Astrocyte of the cerebellum (primary cell): Measurements from ENCODE around the gene PLAAT1.

ENCODE experiments used
- DNase-seq: peaks from one replicate; pipeline ENCODE4 v3.0.0-alpha.2; 2011; ENCODE audit warnings: low read depth
- H3K4me3 ChIP-seq: 2 replicates; pipeline ENCODE4 v1.5.1; 2011; ENCODE audit warnings: mild to moderate bottlenecking, low read depth, low read length, moderate library complexity
- in situ Hi-C: cut with HindIII; loops from 2 replicates; pipeline ENCODE4 v1.10.0; 2017; ENCODE audit warnings: low sequenced_read_pairs
- TF ChIP-seq, protein P1 (sequence below): IDR thresholded peaks from 2 replicates; pipeline ENCODE4 v1.5.1; 2012; ENCODE audit warnings: low read length, low read depth, moderate library complexity, mild to moderate bottlenecking; ENCODE audit errors: missing control alignments

Gene PLAAT1

GRCh38 chr3:193248848-193249468 is 7.9 kb downstream of the PLAAT1 start:
- DNase-seq: no peak
- no peak overlapping the region for H3K4me3 ChIP-seq
- in situ Hi-C loops: no loop called here
- TF ChIP-seq, protein P1, sequence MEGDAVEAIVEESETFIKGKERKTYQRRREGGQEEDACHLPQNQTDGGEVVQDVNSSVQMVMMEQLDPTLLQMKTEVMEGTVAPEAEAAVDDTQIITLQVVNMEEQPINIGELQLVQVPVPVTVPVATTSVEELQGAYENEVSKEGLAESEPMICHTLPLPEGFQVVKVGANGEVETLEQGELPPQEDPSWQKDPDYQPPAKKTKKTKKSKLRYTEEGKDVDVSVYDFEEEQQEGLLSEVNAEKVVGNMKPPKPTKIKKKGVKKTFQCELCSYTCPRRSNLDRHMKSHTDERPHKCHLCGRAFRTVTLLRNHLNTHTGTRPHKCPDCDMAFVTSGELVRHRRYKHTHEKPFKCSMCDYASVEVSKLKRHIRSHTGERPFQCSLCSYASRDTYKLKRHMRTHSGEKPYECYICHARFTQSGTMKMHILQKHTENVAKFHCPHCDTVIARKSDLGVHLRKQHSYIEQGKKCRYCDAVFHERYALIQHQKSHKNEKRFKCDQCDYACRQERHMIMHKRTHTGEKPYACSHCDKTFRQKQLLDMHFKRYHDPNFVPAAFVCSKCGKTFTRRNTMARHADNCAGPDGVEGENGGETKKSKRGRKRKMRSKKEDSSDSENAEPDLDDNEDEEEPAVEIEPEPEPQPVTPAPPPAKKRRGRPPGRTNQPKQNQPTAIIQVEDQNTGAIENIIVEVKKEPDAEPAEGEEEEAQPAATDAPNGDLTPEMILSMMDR: no peak

DNA sequence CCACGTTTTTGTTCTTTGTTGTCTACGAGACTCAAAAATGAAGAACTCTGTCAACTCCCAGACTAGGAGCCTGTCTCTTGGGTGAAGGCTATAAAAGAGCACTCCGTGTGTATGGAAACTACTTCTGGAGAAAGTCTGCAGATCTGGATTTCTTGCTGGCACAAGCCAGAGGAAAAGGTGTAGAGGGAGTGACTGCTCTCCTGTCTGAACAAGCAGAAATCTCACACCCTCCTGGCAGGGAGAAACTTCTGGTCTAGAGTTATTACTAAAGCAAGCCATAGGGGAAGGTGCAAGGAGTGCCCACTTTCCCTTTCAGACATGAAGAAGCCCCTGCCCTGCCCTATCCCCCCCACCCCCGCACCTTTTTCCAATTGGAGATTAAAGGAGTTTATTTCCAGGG is 9.5 kb downstream of the PLAAT1 start:
- no peak for DNase-seq
- H3K4me3 ChIP-seq: no peak overlapping the region
- TF ChIP-seq, protein P1: no peak
- in situ Hi-C loops: no loop called here

DNA sequence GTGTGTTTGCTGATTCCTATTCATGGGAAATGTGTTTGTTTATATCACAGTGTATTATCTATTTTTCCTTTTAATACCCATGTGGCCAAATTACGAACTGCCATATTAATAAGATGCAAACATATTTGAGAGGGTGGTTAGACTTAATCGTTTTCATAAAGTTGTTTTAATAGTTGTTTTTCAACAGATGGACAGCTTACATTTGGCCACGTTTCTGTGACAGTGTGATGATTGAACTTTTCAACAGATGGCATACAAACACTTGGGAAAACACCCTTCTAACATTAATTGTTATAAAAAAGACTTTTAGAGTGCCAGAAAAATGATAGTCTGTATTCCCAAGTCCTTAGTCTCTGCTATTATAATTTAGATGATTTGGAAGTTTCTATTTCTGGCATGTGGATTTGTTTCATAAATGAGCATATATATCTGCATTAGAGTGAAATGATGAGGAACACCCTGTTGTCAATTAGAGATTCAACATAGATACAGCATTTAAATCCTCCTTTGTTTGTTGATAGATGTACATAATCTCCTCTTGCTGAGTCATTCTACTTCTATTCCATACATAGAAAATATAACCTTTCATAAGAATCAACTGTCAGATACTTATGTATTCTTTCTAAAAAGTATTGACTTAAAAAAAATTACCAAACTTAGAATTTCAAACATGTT is 13.1 kb downstream of the PLAAT1 start:
- in situ Hi-C loops: no loop called here
- no peak overlapping the region for H3K4me3 ChIP-seq
- DNase-seq: no peak
- TF ChIP-seq, protein P1: no peak

- no peak overlapping the region for H3K4me3 ChIP-seq
- TF ChIP-seq, protein P1: no peak
- DNase-seq: no peak
- in situ Hi-C loops: no loop called here
Observed at GRCh38 chr3:193261970-193262369, 20.9 kb downstream of the PLAAT1 start.

GRCh38 chr3:193262707-193263106 is 21.7 kb downstream of the PLAAT1 start:
- no peak for DNase-seq
- no peak overlapping the region for H3K4me3 ChIP-seq
- in situ Hi-C loops: no loop called here
- TF ChIP-seq, protein P1: no peak

- no peak overlapping the region for H3K4me3 ChIP-seq
- DNase-seq: no peak
- in situ Hi-C loops: loop anchor here (5.0 kb wide), 1 partner anchor 77 kb away; no protein-coding TSS in a partner anchor
- TF ChIP-seq, protein P1: no peak
Observed at GRCh38 chr3:193269343-193270028, 28.5 kb downstream of the PLAAT1 start.
